ENCODE measurements around the gene CCDC70.

CCDC70 gene

GRCh38 chr13:51867062-51867461, 5.3 kb downstream of the CCDC70 start:
- H3K9ac ChIP-seq (ENCODE audit: low read depth, low read length) = no peak overlapping the region
- H3K27ac ChIP-seq (ENCODE audit: low read depth, low read length) = no peak overlapping the region
- H3K4me1 ChIP-seq (ENCODE audit: insufficient read depth, low read length) = no peaks in the 10 kb centered on the region
- H3K27me3 ChIP-seq (ENCODE audit: insufficient read depth, low read length) = no peaks in the 10 kb centered on the region
- no peaks in the 10 kb centered on the region for H3K9me3 ChIP-seq (ENCODE audit: insufficient read depth, low read depth, low read length)
- no peaks in the 10 kb centered on the region for H3K36me3 ChIP-seq (ENCODE audit: insufficient read depth, low read length)
- WGBS = 92% methylated on average over 4 of the region's 4 CpGs
- H3K4me3 ChIP-seq (ENCODE audit: low read length) = no peak overlapping the region

DNA sequence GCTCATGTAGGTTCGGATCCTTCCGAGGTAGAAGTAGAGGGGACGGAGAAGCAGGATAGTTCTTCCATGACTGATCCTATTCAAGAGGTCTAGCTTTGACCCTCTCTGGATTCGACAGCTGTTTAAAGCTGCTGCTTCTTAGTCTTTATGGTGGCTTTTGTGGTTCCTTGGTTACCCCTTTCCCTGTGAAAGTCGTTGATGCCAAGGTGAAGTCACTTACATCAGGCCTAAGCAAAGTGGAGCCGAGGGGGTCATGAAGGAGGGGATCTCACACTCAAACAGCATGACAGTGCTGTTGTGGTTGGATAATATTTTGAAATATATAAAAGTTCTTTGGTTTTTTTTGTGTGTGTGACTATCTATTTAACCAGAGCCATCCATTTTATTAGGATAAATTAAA, 8.1 kb downstream of the CCDC70 start:
- H3K27me3 ChIP-seq (ENCODE audit: insufficient read depth, low read length) = no peaks in the 10 kb centered on the region
- no peak overlapping the region for H3K9ac ChIP-seq (ENCODE audit: low read depth, low read length)
- no peaks in the 10 kb centered on the region for H3K4me1 ChIP-seq (ENCODE audit: insufficient read depth, low read length)
- H3K4me3 ChIP-seq (ENCODE audit: low read length) = no peak overlapping the region
- H3K9me3 ChIP-seq (ENCODE audit: insufficient read depth, low read depth, low read length) = no peaks in the 10 kb centered on the region
- WGBS = 93% methylated on average over 6 of the region's 6 CpGs
- no peak overlapping the region for H3K27ac ChIP-seq (ENCODE audit: low read depth, low read length)
- H3K36me3 ChIP-seq (ENCODE audit: insufficient read depth, low read length) = no peaks in the 10 kb centered on the region

DNA sequence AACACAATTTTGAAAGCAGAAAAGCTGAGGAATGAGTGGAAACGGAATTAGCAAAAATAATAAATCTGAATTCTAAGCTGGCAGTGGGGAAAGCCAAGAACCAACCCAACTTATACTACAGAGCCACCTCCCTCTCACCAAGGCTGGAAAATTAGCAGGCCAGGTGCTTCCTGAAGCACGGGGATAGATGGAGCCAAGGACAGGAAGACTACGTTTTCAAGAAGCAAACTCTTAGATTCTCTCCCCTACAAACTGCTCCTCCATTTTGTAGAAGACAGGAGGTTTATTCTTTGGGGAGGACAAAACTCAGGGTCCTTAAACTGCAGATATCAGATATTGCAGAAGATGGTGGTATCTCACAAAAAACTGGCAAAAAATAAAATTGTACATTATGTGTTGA, 8.8 kb downstream of the CCDC70 start:
- 91% methylated on average over 3 of the region's 3 CpGs for WGBS
- Histone ChIP-seq H3K4me3 (ENCODE audit: low read length) (no peak overlapping the region), H3K4me1 (ENCODE audit: insufficient read depth, low read length) (no peaks in the 10 kb centered on the region), H3K36me3 (ENCODE audit: insufficient read depth, low read length) (no peaks in the 10 kb centered on the region), H3K27me3 (ENCODE audit: insufficient read depth, low read length) (no peaks in the 10 kb centered on the region), H3K9me3 (ENCODE audit: insufficient read depth, low read depth, low read length) (no peaks in the 10 kb centered on the region), H3K27ac (ENCODE audit: low read depth, low read length) (no peak overlapping the region), H3K9ac (ENCODE audit: low read depth, low read length) (no peak overlapping the region)

DNA sequence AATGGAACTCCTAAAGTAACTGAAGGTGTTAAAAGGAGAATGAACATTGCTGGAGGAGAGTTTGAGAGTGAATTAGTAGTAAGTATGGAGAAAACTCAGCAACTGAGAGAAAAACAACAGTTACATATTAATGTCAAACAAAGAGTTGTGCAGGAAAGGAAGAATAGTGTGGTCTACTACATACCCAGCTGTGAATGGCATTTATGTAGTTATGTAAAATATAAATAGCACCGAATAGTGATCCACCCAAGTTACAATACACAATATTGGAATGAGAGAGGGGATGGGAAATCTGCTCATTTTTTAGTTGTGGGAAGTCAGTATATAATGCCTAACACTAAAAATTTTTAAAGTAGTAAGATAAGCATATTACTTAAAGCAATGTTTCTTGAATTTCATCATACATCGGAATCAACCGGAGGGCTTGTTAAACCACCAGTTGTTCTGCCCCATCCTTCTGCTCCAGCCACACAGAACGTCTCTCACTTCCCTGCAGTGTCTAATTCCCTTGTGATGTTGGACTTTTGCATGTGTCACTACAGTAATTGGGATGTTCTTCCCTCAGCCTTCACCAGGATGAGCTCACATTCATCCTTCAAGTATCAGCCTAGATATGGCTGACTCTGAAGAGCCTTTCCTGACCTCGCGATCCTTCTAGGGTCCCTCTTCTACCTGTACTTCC, 11.5 kb downstream of the CCDC70 start:
- Histone ChIP-seq H3K9ac (ENCODE audit: low read depth, low read length) (no peak overlapping the region), H3K4me3 (ENCODE audit: low read length) (no peak overlapping the region), H3K36me3 (ENCODE audit: insufficient read depth, low read length) (no peaks in the 10 kb centered on the region), H3K27me3 (ENCODE audit: insufficient read depth, low read length) (no peaks in the 10 kb centered on the region), H3K4me1 (ENCODE audit: insufficient read depth, low read length) (no peaks in the 10 kb centered on the region), H3K9me3 (ENCODE audit: insufficient read depth, low read depth, low read length) (no peaks in the 10 kb centered on the region), H3K27ac (ENCODE audit: low read depth, low read length) (no peak overlapping the region)
- WGBS = 97% methylated on average over 5 of the region's 6 CpGs

DNA sequence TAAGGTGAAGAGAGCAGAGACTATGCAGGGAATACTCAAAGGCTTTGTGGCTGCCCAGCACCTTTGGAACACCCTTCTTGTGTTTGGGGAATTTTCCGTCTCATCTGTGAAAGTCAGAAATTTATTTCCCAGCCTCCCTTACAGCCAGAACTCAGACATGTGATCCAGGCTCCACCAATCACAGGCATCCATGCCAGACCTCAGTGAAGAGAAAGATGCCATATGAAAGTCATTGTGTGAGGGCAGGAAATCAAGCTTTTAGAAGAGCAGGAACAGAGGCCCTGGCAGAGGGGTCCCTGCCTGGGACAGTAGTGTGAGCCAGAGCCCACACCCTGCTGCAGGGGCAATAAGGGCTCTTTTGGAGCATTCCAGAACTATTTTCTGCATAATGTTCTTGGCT, 12.1 kb downstream of the CCDC70 start:
- Histone ChIP-seq H3K27me3 (ENCODE audit: insufficient read depth, low read length) (no peaks in the 10 kb centered on the region), H3K4me1 (ENCODE audit: insufficient read depth, low read length) (no peaks in the 10 kb centered on the region), H3K27ac (ENCODE audit: low read depth, low read length) (no peak overlapping the region), H3K4me3 (ENCODE audit: low read length) (no peak overlapping the region), H3K36me3 (ENCODE audit: insufficient read depth, low read length) (no peaks in the 10 kb centered on the region), H3K9ac (ENCODE audit: low read depth, low read length) (no peak overlapping the region), H3K9me3 (ENCODE audit: insufficient read depth, low read depth, low read length) (no peaks in the 10 kb centered on the region)
- WGBS = 100% methylated on average over 1 of the region's 1 CpG

GRCh38 chr13:51874651-51875050, 12.9 kb downstream of the CCDC70 start:
- H3K9me3 ChIP-seq (ENCODE audit: insufficient read depth, low read depth, low read length) = no peaks in the 10 kb centered on the region
- H3K27ac ChIP-seq (ENCODE audit: low read depth, low read length) = no peak overlapping the region
- H3K27me3 ChIP-seq (ENCODE audit: insufficient read depth, low read length) = no peaks in the 10 kb centered on the region
- H3K36me3 ChIP-seq (ENCODE audit: insufficient read depth, low read length) = no peaks in the 10 kb centered on the region
- no peak overlapping the region for H3K9ac ChIP-seq (ENCODE audit: low read depth, low read length)
- H3K4me1 ChIP-seq (ENCODE audit: insufficient read depth, low read length) = no peaks in the 10 kb centered on the region
- WGBS = 89% methylated on average over 11 of the region's 11 CpGs
- H3K4me3 ChIP-seq (ENCODE audit: low read length) = no peak overlapping the region

DNA sequence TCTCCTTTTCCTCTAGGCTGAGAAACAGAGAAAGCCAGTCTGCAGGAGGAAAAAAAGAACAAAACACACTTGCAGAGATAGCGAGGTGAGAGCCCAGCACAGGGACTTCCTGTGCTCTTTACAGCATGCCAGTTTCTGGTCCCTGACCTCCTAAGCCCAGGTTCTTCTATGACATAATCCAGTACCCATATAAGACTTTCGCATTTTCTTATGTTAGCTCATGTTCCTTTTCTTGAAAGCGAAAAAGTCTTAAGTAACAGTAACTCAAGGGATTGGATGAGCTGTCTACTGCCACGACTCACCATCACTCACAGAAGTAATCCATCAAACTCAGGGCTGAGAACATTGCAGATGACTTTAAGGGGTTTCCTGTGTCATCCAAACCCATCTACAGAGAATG, 17.4 kb downstream of the CCDC70 start:
- 93% methylated on average over 4 of the region's 4 CpGs for WGBS
- H3K4me1 ChIP-seq (ENCODE audit: insufficient read depth, low read length) = no peaks in the 10 kb centered on the region

GRCh38 chr13:51881296-51881695, 19.5 kb downstream of the CCDC70 start:
- Histone ChIP-seq H3K36me3 (ENCODE audit: insufficient read depth, low read length) (no peaks in the 10 kb centered on the region), H3K9me3 (ENCODE audit: insufficient read depth, low read depth, low read length) (peaks cover 13% of the 10 kb centered on the region), H3K9ac (ENCODE audit: low read depth, low read length) (no peak overlapping the region), H3K27me3 (ENCODE audit: insufficient read depth, low read length) (no peaks in the 10 kb centered on the region), H3K27ac (ENCODE audit: low read depth, low read length) (no peak overlapping the region), H3K4me1 (ENCODE audit: insufficient read depth, low read length) (no peaks in the 10 kb centered on the region), H3K4me3 (ENCODE audit: low read length) (no peak overlapping the region)
- 95% methylated on average over 1 of the region's 1 CpG for WGBS

More for the DNA sequence above, 17.4 kb downstream of the CCDC70 start:
- Histone ChIP-seq H3K36me3 (ENCODE audit: insufficient read depth, low read length) (no peaks in the 10 kb centered on the region), H3K27me3 (ENCODE audit: insufficient read depth, low read length) (no peaks in the 10 kb centered on the region), H3K9ac (ENCODE audit: low read depth, low read length) (no peak overlapping the region), H3K27ac (ENCODE audit: low read depth, low read length) (no peak overlapping the region), H3K4me3 (ENCODE audit: low read length) (no peak overlapping the region), H3K9me3 (ENCODE audit: insufficient read depth, low read depth, low read length) (peaks cover 13% of the 10 kb centered on the region)

GRCh38 chr13:51882570-51883225, 20.9 kb downstream of the CCDC70 start:
- Histone ChIP-seq H3K27me3 (ENCODE audit: insufficient read depth, low read length) (no peaks in the 10 kb centered on the region), H3K36me3 (ENCODE audit: insufficient read depth, low read length) (no peaks in the 10 kb centered on the region), H3K4me1 (ENCODE audit: insufficient read depth, low read length) (no peaks in the 10 kb centered on the region), H3K9me3 (ENCODE audit: insufficient read depth, low read depth, low read length) (peaks cover 13% of the 10 kb centered on the region), H3K4me3 (ENCODE audit: low read length) (no peak overlapping the region), H3K9ac (ENCODE audit: low read depth, low read length) (no peak overlapping the region), H3K27ac (ENCODE audit: low read depth, low read length) (no peak overlapping the region)
- 95% methylated on average over 6 of the region's 6 CpGs for WGBS

- Histone ChIP-seq H3K4me3 (ENCODE audit: low read length) (no peak overlapping the region), H3K27ac (ENCODE audit: low read depth, low read length) (no peak overlapping the region), H3K27me3 (ENCODE audit: insufficient read depth, low read length) (no peaks in the 10 kb centered on the region), H3K9ac (ENCODE audit: low read depth, low read length) (no peak overlapping the region), H3K4me1 (ENCODE audit: insufficient read depth, low read length) (no peaks in the 10 kb centered on the region), H3K9me3 (ENCODE audit: insufficient read depth, low read depth, low read length) (peaks cover 13% of the 10 kb centered on the region), H3K36me3 (ENCODE audit: insufficient read depth, low read length) (no peaks in the 10 kb centered on the region)
- 71% methylated on average over 5 of the region's 5 CpGs for WGBS
These were observed 21.4 kb downstream of the CCDC70 start for GRCh38 chr13:51883226-51883600.

DNA sequence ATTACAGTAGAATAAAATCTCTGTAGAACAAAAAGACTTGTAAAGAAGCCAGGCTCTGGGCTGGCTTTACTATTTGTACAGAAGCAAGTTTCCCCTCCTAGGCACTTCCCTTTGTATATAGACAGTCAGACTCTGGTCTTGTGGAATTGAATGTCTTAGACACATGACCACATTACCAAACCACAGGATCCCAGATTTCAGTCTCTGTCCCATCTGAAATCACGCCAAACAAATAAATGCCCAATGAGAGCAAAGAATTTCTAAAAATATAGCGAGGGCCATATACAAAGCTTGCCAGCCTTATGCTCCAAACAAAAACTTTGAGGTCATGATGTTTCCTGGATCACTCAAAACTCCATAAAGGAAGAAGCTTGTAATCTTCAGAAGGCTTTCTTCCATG, 23.9 kb downstream of the CCDC70 start:
- Histone ChIP-seq H3K27ac (ENCODE audit: low read depth, low read length) (no peak overlapping the region), H3K4me1 (ENCODE audit: insufficient read depth, low read length) (no peaks in the 10 kb centered on the region), H3K9me3 (ENCODE audit: insufficient read depth, low read depth, low read length) (peaks cover 13% of the 10 kb centered on the region), H3K4me3 (ENCODE audit: low read length) (no peak overlapping the region), H3K9ac (ENCODE audit: low read depth, low read length) (no peak overlapping the region), H3K27me3 (ENCODE audit: insufficient read depth, low read length) (no peaks in the 10 kb centered on the region), H3K36me3 (ENCODE audit: insufficient read depth, low read length) (no peaks in the 10 kb centered on the region)
- 90% methylated on average over 2 of the region's 2 CpGs for WGBS
